GM21515 (cell line): ENCODE results near the gene WIPF2.

ENCODE experiments used
- ATAC-seq: cut with Tn5 transposase; IDR thresholded peaks from one replicate; pipeline ENCODE4 v1.9.1; 2021; ENCODE audit not compliant: unreplicated experiment

WIPF2 gene

GRCh38 chr17:40312893-40313667 lies 94.0 kb downstream of the WIPF2 start:
- ATAC-seq: no peak

- no peak for ATAC-seq
These were observed 94.8 kb downstream of the WIPF2 start for GRCh38 chr17:40313668-40314583.

- no peak for ATAC-seq
These were observed 95.5 kb downstream of the WIPF2 start for GRCh38 chr17:40314584-40314956.

GRCh38 chr17:40315206-40315605 lies 96.1 kb downstream of the WIPF2 start:
- no peak for ATAC-seq

GRCh38 chr17:40315678-40316570 lies 96.8 kb downstream of the WIPF2 start:
- no peak for ATAC-seq

- no peak for ATAC-seq
These were observed 97.7 kb downstream of the WIPF2 start for GRCh38 chr17:40316571-40317344.

GRCh38 chr17:40317345-40317873 lies 98.3 kb downstream of the WIPF2 start:
- no peak for ATAC-seq

- ATAC-seq: peak; percentile 51
These were observed 99.1 kb downstream of the WIPF2 start for GRCh38 chr17:40317880-40318829.

- no peak for ATAC-seq
These were observed 99.8 kb downstream of the WIPF2 start for GRCh38 chr17:40318830-40319391.

- no peak for ATAC-seq
These were observed 100.8 kb downstream of the WIPF2 start for GRCh38 chr17:40319651-40320540.

- no peak for ATAC-seq
These were observed 101.8 kb downstream of the WIPF2 start for GRCh38 chr17:40320756-40321523.

GRCh38 chr17:40321524-40321929 lies 102.4 kb downstream of the WIPF2 start:
- no peak for ATAC-seq

GRCh38 chr17:40321961-40322357 lies 102.9 kb downstream of the WIPF2 start:
- ATAC-seq: no peak

- ATAC-seq: no peak
These were observed 103.5 kb downstream of the WIPF2 start for GRCh38 chr17:40322358-40323315.
